ENCODE results near the gene PARS2.

Gene PARS2

GRCh38 chr1:54764922-54765561 lies 719 bp upstream of the PARS2 start:
- Mint-ChIP-seq H3K4me1 (peaks cover 22% of the 10 kb centered on the region), H3K27me3 (no peaks in the 10 kb centered on the region), H3K36me3 (no peaks in the 10 kb centered on the region), H3K4me3 (peak overlapping the region; percentile 95), H3K9me3 (no peaks in the 10 kb centered on the region), H3K27ac (peak overlapping the region; percentile 97)

GRCh38 chr1:54763816-54764132 lies 549 bp downstream of the PARS2 start:
- Mint-ChIP-seq H3K36me3 (no peaks in the 10 kb centered on the region), H3K27ac (peak overlapping the region; percentile 97), H3K27me3 (no peaks in the 10 kb centered on the region), H3K9me3 (no peaks in the 10 kb centered on the region), H3K4me3 (peak overlapping the region; percentile 95), H3K4me1 (peaks cover 22% of the 10 kb centered on the region)

- peaks cover 3% of the 10 kb centered on the region for H3K36me3 Mint-ChIP-seq
- no peaks in the 10 kb centered on the region for H3K9me3 Mint-ChIP-seq
- no peak overlapping the region for H3K27ac Mint-ChIP-seq
- H3K27me3 Mint-ChIP-seq = no peaks in the 10 kb centered on the region
- no peak overlapping the region for H3K4me3 Mint-ChIP-seq
- peaks cover 15% of the 10 kb centered on the region for H3K4me1 Mint-ChIP-seq
Observed at GRCh38 chr1:54758678-54759348, 5.5 kb downstream of the PARS2 start.

- peaks cover 3% of the 10 kb centered on the region for H3K36me3 Mint-ChIP-seq
- no peak overlapping the region for H3K27ac Mint-ChIP-seq
- H3K9me3 Mint-ChIP-seq = no peaks in the 10 kb centered on the region
- H3K27me3 Mint-ChIP-seq = no peaks in the 10 kb centered on the region
- H3K4me1 Mint-ChIP-seq = peaks cover 7% of the 10 kb centered on the region
- H3K4me3 Mint-ChIP-seq = no peak overlapping the region
Observed at GRCh38 chr1:54757833-54758232, 6.5 kb downstream of the PARS2 start.

GRCh38 chr1:54754486-54755285 lies 9.6 kb downstream of the PARS2 start:
- Mint-ChIP-seq H3K4me1 (no peaks in the 10 kb centered on the region), H3K4me3 (no peak overlapping the region), H3K36me3 (peaks cover 3% of the 10 kb centered on the region), H3K27me3 (no peaks in the 10 kb centered on the region), H3K27ac (no peak overlapping the region), H3K9me3 (no peaks in the 10 kb centered on the region)

- H3K36me3 Mint-ChIP-seq = peaks cover 3% of the 10 kb centered on the region
- H3K4me1 Mint-ChIP-seq = no peaks in the 10 kb centered on the region
- H3K9me3 Mint-ChIP-seq = no peaks in the 10 kb centered on the region
- H3K27ac Mint-ChIP-seq = no peak overlapping the region
- no peaks in the 10 kb centered on the region for H3K27me3 Mint-ChIP-seq
- no peak overlapping the region for H3K4me3 Mint-ChIP-seq
Observed at GRCh38 chr1:54754045-54754444, 10.3 kb downstream of the PARS2 start.

GRCh38 chr1:54751426-54751825 lies 12.9 kb downstream of the PARS2 start:
- no peaks in the 10 kb centered on the region for H3K27me3 Mint-ChIP-seq
- H3K9me3 Mint-ChIP-seq = no peaks in the 10 kb centered on the region
- H3K27ac Mint-ChIP-seq = no peak overlapping the region
- no peaks in the 10 kb centered on the region for H3K36me3 Mint-ChIP-seq
- no peak overlapping the region for H3K4me3 Mint-ChIP-seq
- H3K4me1 Mint-ChIP-seq = no peaks in the 10 kb centered on the region

- Mint-ChIP-seq H3K27ac (no peak overlapping the region), H3K27me3 (no peaks in the 10 kb centered on the region), H3K4me1 (no peaks in the 10 kb centered on the region), H3K36me3 (no peaks in the 10 kb centered on the region), H3K9me3 (no peaks in the 10 kb centered on the region), H3K4me3 (no peak overlapping the region)
Observed at GRCh38 chr1:54750596-54750995, 13.7 kb downstream of the PARS2 start.

- H3K4me1 Mint-ChIP-seq = no peaks in the 10 kb centered on the region
- no peaks in the 10 kb centered on the region for H3K27me3 Mint-ChIP-seq
- H3K27ac Mint-ChIP-seq = no peak overlapping the region
- no peak overlapping the region for H3K4me3 Mint-ChIP-seq
- H3K9me3 Mint-ChIP-seq = no peaks in the 10 kb centered on the region
- no peaks in the 10 kb centered on the region for H3K36me3 Mint-ChIP-seq
Observed at GRCh38 chr1:54748094-54748835, 16.1 kb downstream of the PARS2 start.

GRCh38 chr1:54745864-54746263 lies 18.5 kb downstream of the PARS2 start:
- H3K36me3 Mint-ChIP-seq = peaks cover 3% of the 10 kb centered on the region
- H3K4me1 Mint-ChIP-seq = no peaks in the 10 kb centered on the region
- H3K4me3 Mint-ChIP-seq = no peak overlapping the region
- no peak overlapping the region for H3K27ac Mint-ChIP-seq
- no peaks in the 10 kb centered on the region for H3K27me3 Mint-ChIP-seq
- H3K9me3 Mint-ChIP-seq = no peaks in the 10 kb centered on the region

- Mint-ChIP-seq H3K4me3 (no peak overlapping the region), H3K27ac (no peak overlapping the region), H3K9me3 (no peaks in the 10 kb centered on the region)
Observed at GRCh38 chr1:54745274-54745673, 19.0 kb downstream of the PARS2 start.

GRCh38 chr1:54744696-54745095 lies 19.6 kb downstream of the PARS2 start:
- Mint-ChIP-seq H3K36me3 (peaks cover 5% of the 10 kb centered on the region), H3K27ac (no peak overlapping the region), H3K4me3 (no peak overlapping the region), H3K27me3 (no peaks in the 10 kb centered on the region), H3K9me3 (no peaks in the 10 kb centered on the region), H3K4me1 (no peaks in the 10 kb centered on the region)

More at GRCh38 chr1:54745274-54745673, 19.0 kb downstream of the PARS2 start:
- Mint-ChIP-seq H3K4me1 (no peaks in the 10 kb centered on the region), H3K36me3 (peaks cover 3% of the 10 kb centered on the region), H3K27me3 (no peaks in the 10 kb centered on the region)

- H3K36me3 Mint-ChIP-seq = peaks cover 5% of the 10 kb centered on the region
- H3K27ac Mint-ChIP-seq = no peak overlapping the region
- no peaks in the 10 kb centered on the region for H3K27me3 Mint-ChIP-seq
- H3K4me3 Mint-ChIP-seq = no peak overlapping the region
- no peaks in the 10 kb centered on the region for H3K9me3 Mint-ChIP-seq
- H3K4me1 Mint-ChIP-seq = no peaks in the 10 kb centered on the region
Observed at GRCh38 chr1:54743416-54744226, 20.7 kb downstream of the PARS2 start.

GRCh38 chr1:54742282-54742681 lies 22.0 kb downstream of the PARS2 start:
- Mint-ChIP-seq H3K27ac (no peak overlapping the region), H3K9me3 (no peaks in the 10 kb centered on the region), H3K27me3 (no peaks in the 10 kb centered on the region), H3K4me1 (no peaks in the 10 kb centered on the region), H3K36me3 (peaks cover 7% of the 10 kb centered on the region), H3K4me3 (no peak overlapping the region)

GRCh38 chr1:54741531-54741930 lies 22.8 kb downstream of the PARS2 start:
- H3K4me3 Mint-ChIP-seq = no peak overlapping the region
- peaks cover 12% of the 10 kb centered on the region for H3K36me3 Mint-ChIP-seq

More at GRCh38 chr1:54741531-54741930, 22.8 kb downstream of the PARS2 start:
- Mint-ChIP-seq H3K9me3 (no peaks in the 10 kb centered on the region), H3K4me1 (no peaks in the 10 kb centered on the region), H3K27me3 (no peaks in the 10 kb centered on the region), H3K27ac (no peak overlapping the region)
